Activated T-cell treated with anti-CD3 and anti-CD28 coated beads, Interleukin-2, amount 50 U/mL, for 4 hours (primary cell): Measurements from ENCODE around the gene PRDM16. TPM values are rescaled to one million over a fixed set of nuclear protein-coding genes. Genes with fewer than 3 reads are reported as not detected.
A peak's percentile ranks its signal among the peaks of the same experiment; 100 is the strongest.
"Not testable (repeated sequence)": the region's sequence is repeated elsewhere in the genome, so short reads cannot be mapped to it uniquely, and the experiment has no call there.

Source experiments
- ATAC-seq, 2 donors: fragments of 200-7000 bp; cut with Tn5 transposase; one replicate each; pipeline ENCODE4 v1.10.0; 2021
- DNase-seq: peaks from one replicate; pipeline ENCODE4 v3.0.0-alpha.2; 2020
- H3K27me3 Mint-ChIP-seq: one replicate; pipeline ENCODE4 v1.8.0; 2021; ENCODE audit warnings: low read depth, mixed read lengths
- H3K36me3 Mint-ChIP-seq: one replicate; pipeline ENCODE4 v1.8.0; 2022; ENCODE audit warnings: mixed read lengths; ENCODE audit not compliant: insufficient read depth
- H3K4me1 Mint-ChIP-seq: one replicate; pipeline ENCODE4 v1.8.0; 2021; ENCODE audit warnings: low read depth, mixed read lengths
- H3K4me3 Mint-ChIP-seq: one replicate; pipeline ENCODE4 v1.8.0; 2021; ENCODE audit warnings: mild to moderate bottlenecking, moderate library complexity, mixed read lengths
- H3K9me3 Mint-ChIP-seq: one replicate; pipeline ENCODE4 v1.8.0; 2021; ENCODE audit warnings: mixed read lengths
- total RNA-seq, 3 donors: library from RNA; stranded (reverse); gene quantifications; one replicate each; pipeline ENCODE4 v1.2.1, GENCODE V29; 2021

Gene PRDM16
- total RNA-seq, 3 donors from 2014 or later: 0.05 to 0.22 TPM; not detected in 1

DNA sequence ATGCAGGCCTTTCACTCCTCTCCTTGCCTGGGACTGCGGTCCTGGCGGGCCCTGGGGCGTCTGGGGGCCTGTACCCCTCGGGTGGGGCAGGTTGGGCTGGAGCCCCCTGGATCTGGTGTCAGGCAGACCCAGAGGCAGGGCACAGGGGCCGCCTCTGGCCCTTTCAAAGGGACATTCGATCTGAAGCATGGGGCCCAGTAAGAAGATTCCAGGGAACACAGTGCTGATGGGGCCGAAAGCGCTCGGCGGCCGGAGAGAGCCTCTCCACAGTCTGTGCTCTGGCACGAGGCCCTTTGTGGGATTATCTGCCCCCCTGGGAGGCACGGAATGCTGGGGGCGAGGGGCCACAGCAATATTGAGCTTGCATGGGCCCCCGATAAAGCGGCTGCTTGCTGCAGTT is 15.2 kb downstream of the PRDM16 start:
- Mint-ChIP-seq H3K4me3 (no peak overlapping the region), H3K36me3 (no peaks in the 10 kb centered on the region), H3K4me1 (no peaks in the 10 kb centered on the region), H3K27me3 (peaks cover 1% of the 10 kb centered on the region), H3K9me3 (no peaks in the 10 kb centered on the region)
- DNase-seq (no peak), ATAC-seq (no peak)

DNA sequence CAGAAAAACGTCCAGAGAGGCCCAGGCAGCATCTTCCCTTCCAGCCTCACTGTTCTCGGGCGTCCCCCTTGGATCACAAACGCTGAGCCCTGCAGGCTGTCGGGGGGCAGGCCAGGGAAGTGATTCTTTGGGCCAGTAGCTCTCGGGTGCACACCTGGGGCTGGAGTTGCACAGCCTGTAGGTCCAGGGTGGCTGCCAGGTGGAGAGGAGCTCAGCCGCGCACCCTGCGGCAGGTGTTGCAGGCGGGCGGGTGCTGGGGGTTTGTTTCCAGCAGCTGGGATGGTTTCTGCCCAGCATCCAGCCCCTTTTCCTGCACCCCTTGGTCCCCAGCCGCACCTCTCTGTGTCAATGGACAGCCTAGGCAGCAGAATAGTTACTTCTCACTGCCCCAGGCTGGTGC is 15.7 kb downstream of the PRDM16 start:
- no peak for ATAC-seq
- Mint-ChIP-seq H3K9me3 (no peaks in the 10 kb centered on the region), H3K4me3 (no peak overlapping the region), H3K27me3 (no peaks in the 10 kb centered on the region), H3K36me3 (no peaks in the 10 kb centered on the region), H3K4me1 (no peaks in the 10 kb centered on the region)
- no peak for DNase-seq

DNA sequence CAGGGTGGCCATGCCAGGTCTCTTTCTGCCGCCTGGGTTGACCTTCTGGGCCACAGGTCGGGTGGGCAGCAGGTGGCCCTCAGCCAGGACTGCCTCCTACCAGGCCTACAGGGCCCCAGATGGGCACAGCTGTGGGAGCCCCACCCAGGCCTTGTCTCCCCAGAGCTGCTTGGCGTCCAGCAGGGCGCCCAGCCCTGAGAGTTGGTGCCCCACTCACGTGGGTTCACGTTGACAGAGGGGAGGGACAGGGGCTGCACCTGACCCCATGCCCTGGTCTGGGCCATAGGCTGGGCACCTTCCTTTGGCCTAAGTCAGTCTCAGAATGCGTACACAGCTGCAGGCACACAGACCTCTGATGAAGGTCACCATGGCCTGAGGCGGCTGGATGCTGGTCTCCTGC is 16.7 kb downstream of the PRDM16 start:
- ATAC-seq (no peak), DNase-seq (no peak)
- Mint-ChIP-seq H3K4me3 (no peak overlapping the region), H3K4me1 (no peaks in the 10 kb centered on the region), H3K9me3 (no peaks in the 10 kb centered on the region), H3K27me3 (no peaks in the 10 kb centered on the region), H3K36me3 (no peaks in the 10 kb centered on the region)

DNA sequence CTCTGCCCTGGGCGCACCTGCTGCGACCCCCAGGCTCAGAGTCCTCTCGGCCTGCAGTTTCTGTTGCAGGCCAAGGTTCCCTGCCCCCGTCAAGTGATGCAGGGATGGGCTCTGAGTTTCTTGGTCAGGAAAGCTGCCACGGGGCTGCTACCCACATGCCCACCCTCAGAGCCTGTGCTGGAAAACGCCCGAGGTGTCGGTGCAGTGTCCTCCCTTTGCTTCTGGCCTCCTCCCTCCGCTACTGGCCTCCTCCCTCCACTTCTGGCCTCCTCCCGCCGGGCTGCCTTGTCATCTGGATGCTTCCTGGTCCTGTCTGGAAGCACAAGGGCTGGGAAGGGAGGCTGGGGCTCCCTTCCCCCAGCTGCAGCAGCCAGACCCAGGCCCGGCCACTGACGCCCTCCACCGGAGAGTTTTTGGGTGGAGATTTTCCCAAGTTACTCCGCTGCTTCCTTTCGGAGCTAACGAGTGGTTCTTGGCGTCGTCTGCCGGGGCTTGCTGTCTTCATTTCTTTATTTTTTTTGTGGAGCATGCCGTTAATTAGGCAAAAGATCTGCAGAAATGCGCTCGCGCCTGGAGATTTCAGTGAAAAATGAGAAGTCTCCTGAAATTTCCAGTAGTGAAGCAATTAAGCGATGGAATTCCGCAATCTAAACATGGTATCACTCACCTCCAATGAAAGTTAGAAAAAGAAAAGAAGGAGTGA is 17.4 kb downstream of the PRDM16 start:
- DNase-seq (no peak), ATAC-seq (no peak)
- Mint-ChIP-seq H3K9me3 (no peaks in the 10 kb centered on the region), H3K36me3 (no peaks in the 10 kb centered on the region), H3K27me3 (no peaks in the 10 kb centered on the region), H3K4me1 (no peaks in the 10 kb centered on the region), H3K4me3 (no peak overlapping the region)

DNA sequence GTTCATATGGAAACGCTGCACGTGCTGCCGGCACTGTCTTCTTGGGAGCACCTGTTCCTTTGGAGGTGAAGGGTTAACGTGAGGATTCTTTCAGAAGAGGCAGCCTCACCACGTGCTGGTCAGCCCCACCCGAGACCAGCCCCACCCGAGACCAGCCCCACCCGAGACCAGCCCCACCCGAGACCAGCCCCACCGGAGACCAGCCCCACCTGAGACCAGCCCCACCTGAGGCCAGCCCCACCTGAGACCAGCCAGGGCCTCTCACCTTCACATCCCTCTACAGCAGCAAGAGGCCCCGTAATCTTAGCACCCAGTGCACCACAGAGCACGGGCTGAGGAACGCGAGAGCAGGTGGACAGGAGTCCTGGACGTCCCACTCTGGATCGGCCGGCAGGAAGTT is 18.0 kb downstream of the PRDM16 start:
- H3K4me1 Mint-ChIP-seq: no peaks in the 10 kb centered on the region
- ATAC-seq (no peak), DNase-seq (no peak)
- no peak overlapping the region for H3K4me3 Mint-ChIP-seq
- no peaks in the 10 kb centered on the region for H3K27me3 Mint-ChIP-seq
- no peaks in the 10 kb centered on the region for H3K9me3 Mint-ChIP-seq
- no peaks in the 10 kb centered on the region for H3K36me3 Mint-ChIP-seq

DNA sequence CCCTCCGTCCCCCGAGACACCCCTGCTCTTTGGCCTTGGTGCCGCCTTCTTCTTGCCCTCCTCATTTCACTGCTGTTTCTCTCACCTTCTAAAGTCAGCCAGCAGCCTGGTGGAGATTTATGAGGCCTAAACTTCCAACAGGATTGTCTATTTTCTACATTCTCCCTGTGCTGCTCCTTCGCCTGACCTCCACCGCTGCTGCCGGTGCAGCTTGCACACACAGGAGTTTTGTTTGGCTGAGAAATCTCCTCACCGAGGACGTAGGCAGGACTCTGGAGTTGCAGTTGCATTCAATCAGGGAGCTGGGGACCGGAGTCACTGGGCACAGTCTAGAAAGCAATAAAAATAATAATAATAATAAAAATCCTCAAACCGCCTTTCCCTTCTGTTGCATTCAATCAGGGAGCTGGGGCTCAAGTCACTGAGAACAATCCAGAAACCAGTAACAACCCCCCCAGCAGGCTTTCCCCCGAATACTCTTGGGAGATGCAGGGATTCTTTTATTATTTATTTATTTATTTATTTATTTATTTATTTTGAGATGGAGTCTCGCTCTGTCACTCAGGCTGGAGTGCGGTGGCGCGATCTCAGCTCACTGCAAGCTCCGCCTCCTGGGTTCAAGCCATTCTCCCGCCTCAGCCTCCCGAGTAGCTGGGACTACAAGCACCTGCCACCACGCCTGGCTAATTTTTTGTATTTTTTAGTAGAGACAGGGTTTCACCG is 19.1 kb downstream of the PRDM16 start:
- not testable (repeated sequence) for ATAC-seq, H3K27me3 Mint-ChIP-seq

DNA sequence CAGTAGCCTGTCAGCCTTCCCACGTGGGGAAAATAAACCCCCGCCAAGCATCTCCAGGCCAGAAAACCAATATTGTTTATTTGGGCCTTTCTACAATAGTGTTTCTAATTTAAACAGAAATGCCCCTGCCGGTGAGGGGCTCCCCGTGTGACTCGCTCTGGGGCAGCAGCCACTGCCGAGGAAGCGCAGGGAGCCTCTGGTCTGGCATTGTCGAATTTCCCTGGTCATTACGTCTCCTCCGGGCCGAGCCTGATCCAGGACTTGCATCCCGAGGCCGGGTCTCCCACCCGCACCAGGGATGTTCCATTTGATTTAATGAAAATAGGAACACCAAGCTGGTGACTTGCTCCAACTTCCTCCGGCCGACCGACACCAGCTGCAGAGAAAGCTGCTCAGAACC is 20.5 kb downstream of the PRDM16 start:
- Mint-ChIP-seq H3K4me1 (no peaks in the 10 kb centered on the region), H3K9me3 (no peaks in the 10 kb centered on the region), H3K27me3 (peaks cover 7% of the 10 kb centered on the region), H3K4me3 (no peak overlapping the region), H3K36me3 (no peaks in the 10 kb centered on the region)
- DNase-seq (no peak), ATAC-seq (no peak)

More for the DNA sequence above, 19.1 kb downstream of the PRDM16 start:
- not testable (repeated sequence) for DNase-seq, H3K4me1 Mint-ChIP-seq, H3K36me3 Mint-ChIP-seq, H3K9me3 Mint-ChIP-seq, H3K4me3 Mint-ChIP-seq

DNA sequence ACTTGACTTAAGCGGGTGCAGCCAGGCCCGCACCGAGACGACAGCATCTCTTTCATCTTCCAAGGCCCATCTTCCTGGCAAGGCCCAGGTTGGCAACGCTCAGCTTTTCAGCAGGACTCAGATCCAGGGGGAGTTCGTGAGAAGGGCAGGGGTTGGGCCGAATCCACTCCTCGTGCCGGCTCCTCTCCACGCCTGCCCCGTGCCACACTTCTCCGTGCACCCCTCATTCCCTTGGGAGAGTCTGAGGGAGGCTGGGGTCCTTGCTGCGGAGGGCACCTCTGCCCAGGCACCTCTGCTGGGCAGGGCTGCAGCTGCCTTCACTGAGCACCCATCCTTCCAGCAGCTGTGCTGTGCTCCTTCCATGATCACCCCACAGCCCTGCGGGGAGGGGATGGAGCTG is 22.3 kb downstream of the PRDM16 start:
- no peaks in the 10 kb centered on the region for H3K36me3 Mint-ChIP-seq
- no peaks in the 10 kb centered on the region for H3K4me1 Mint-ChIP-seq
- no peak overlapping the region for H3K4me3 Mint-ChIP-seq

DNA sequence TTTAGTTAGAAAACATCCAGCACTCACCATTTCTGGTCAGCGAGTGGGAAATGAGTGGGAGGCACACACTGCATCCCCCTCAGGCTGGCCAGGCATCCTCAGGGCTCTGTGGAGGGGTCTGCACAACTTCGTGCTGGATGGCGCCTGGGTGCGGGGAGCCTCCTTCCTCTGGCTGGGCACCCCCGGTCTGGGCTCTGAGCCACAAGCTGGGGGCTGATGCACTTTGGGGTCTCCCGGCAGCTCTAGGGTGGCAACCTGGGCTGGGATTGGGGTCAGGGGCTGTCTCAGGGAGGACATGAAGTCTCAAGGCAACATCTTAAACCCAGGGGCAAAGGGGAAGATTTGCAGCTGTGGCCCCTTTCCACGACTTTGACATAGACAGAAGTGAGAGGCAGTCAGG is 23.5 kb downstream of the PRDM16 start:
- H3K9me3 Mint-ChIP-seq: no peaks in the 10 kb centered on the region
- no peak for ATAC-seq
- no peak overlapping the region for H3K4me3 Mint-ChIP-seq
- no peaks in the 10 kb centered on the region for H3K36me3 Mint-ChIP-seq
- peaks cover 9% of the 10 kb centered on the region for H3K27me3 Mint-ChIP-seq
- no peaks in the 10 kb centered on the region for H3K4me1 Mint-ChIP-seq
- no peak for DNase-seq

More for the DNA sequence above, 22.3 kb downstream of the PRDM16 start:
- no peak for ATAC-seq
- H3K9me3 Mint-ChIP-seq: no peaks in the 10 kb centered on the region
- no peak for DNase-seq
- H3K27me3 Mint-ChIP-seq: peaks cover 7% of the 10 kb centered on the region

DNA sequence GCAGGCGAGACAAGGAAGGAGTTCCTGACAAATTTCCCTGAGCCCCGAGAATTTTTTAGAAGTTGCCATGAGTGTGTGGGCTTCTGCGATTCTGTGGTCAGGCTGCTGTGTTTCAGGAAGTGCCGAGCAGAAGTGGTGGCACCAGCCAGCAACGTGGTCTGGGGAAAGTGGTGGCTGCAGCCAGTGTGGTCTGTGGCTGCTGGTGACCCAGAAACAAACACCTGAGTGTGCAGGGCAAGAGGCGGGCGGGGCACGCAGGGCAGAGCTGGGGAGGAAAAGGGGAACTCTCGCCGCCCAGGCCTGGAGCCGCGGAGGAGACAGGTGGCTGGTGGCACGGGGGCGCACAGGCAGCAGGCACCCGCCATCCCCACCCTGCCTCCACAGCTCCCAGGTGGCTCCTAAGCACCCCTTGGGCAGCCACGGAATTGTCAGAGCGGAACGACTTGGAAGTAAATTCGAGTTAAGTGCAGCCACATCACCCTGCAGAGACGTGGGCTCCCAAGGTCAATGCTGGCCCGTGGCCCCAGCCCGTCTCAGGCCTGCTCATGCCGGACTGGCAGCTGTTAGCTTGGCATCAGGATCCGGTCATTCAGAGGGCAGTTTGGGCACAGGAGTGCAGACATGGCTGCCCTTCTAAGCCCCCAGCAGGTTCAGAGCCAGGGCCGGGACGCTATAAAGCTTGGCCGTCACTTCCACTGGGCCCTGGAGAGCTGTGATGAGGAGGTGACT is 25.1 kb downstream of the PRDM16 start:
- ATAC-seq: no peak
- Mint-ChIP-seq H3K27me3 (peaks cover 9% of the 10 kb centered on the region), H3K9me3 (no peaks in the 10 kb centered on the region), H3K4me1 (no peaks in the 10 kb centered on the region), H3K36me3 (no peaks in the 10 kb centered on the region), H3K4me3 (no peak overlapping the region)
- DNase-seq: no peak

DNA sequence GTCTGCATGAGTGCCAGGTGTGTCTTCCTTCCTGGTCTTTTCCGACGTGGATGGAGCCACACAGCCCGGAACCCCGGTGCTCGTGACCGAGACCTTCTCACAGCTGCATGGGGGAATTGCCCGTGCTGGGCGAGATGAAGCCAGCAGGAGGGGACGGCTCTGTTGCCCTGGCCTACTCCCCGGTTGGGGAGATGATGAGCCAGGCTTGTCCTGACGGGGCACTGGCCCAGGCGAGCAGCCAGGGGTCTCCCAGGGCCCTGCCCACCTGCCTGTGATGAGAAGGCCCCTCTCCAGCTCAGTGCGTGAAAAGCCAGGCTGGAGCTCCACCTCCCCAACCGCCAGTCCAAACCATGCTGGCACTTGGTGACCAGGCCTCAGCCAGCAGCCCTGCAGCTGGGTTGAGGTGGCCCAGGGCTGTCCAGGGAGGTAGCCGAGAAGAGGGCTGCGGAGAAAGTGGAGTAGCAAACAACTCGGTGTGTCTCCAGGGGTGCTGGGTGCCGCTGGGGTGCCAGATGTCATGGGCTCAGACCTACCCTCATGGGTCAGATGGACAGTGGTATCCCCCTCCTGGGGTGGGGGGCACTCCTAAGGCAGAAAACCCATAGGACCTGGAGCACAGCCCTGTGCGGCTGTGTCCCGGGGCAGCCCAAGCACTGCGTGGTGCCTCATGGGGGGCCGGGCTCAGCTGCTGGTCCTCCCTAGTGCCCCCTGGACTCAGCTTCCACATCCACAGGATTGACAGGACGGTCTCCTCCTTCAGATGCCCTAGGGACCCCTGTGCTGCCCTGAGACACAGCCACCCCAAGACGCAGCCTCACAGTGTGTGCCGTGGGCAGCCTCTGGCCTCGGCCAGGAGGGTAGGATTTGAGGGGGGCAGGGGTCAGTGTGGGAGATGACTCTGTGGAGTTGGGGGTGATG is 26.1 kb downstream of the PRDM16 start:
- Mint-ChIP-seq H3K27me3 (peaks cover 9% of the 10 kb centered on the region), H3K4me3 (no peak overlapping the region), H3K36me3 (no peaks in the 10 kb centered on the region), H3K4me1 (no peaks in the 10 kb centered on the region), H3K9me3 (no peaks in the 10 kb centered on the region)
- ATAC-seq (no peak), DNase-seq (no peak)

DNA sequence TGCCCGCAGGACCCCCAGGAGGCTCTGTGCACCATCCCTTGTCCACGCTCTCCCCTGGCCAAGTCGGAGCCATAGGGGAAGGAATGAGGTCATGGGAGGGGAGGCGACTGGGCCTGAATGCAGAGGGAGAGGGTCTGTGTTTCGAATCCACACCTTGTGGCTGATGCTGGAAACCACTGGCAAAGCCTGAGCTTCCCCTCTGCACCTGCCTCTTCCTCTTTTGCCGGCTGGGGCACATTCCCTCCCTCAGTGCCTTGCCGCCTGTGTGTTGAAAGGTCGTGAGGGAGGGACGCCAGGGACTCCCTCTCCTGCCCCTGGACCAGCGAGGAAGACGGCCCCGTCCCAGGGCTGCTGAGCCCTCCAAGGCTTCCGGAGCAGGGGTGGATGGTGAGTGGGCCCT is 27.3 kb downstream of the PRDM16 start:
- no peaks in the 10 kb centered on the region for H3K36me3 Mint-ChIP-seq
- H3K4me1 Mint-ChIP-seq: no peaks in the 10 kb centered on the region
- ATAC-seq: peak in 1 of 2 donors; percentile 25
- no peak overlapping the region for H3K4me3 Mint-ChIP-seq
- peaks cover 9% of the 10 kb centered on the region for H3K27me3 Mint-ChIP-seq
- DNase-seq: no peak
- H3K9me3 Mint-ChIP-seq: no peaks in the 10 kb centered on the region

DNA sequence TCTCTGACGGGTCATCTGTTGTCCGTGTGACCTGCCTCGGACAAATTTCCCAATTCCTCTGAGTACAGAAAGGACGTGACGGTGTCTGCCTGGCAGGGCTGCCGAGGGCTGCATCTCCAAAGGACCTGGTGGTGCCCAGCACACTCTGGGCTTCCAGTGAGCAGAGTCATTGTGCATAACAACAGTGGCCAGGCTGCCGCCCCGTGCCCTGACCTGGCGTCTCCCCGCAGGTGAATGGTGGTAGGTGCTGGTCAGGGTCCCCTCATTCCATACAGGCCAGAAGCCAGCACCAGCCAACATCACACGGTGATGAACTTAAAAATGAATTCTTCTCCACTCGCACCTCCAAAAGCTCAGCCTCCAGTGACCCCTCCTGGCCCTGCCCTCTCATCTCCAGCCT is 28.2 kb downstream of the PRDM16 start:
- ATAC-seq (no peak), DNase-seq (no peak)
- Mint-ChIP-seq H3K9me3 (no peaks in the 10 kb centered on the region), H3K4me1 (no peaks in the 10 kb centered on the region), H3K4me3 (no peak overlapping the region), H3K27me3 (peaks cover 9% of the 10 kb centered on the region), H3K36me3 (no peaks in the 10 kb centered on the region)

DNA sequence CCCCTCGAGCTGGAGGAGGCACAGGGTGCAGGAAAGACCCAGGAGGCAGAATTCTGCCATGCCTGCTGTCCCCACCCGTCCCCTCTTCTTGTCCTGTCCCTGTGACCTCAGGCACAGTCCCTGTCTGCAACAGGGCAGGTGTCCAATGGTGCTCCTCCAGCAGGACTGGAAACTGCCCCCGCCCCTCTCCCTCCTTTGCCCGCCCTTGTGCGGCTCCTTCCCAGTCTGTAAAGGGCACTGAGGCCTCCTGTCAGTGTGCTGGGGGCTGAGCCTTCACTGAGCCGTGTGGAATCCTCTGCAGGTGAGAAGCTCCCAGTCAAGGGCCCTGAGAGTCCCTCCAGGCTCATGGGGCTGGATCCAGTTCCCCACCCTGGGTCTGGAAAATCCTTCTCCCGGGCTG is 28.9 kb downstream of the PRDM16 start:
- Mint-ChIP-seq H3K4me1 (no peaks in the 10 kb centered on the region), H3K4me3 (no peak overlapping the region), H3K9me3 (no peaks in the 10 kb centered on the region), H3K27me3 (peaks cover 9% of the 10 kb centered on the region), H3K36me3 (no peaks in the 10 kb centered on the region)
- no peak for ATAC-seq
- DNase-seq: no peak
